Thyroid gland (tissue), 4 donors: Measurements from ENCODE around the gene POU2F3.

ENCODE experiments used
- POLR2A ChIP-seq, 2 donors: fragments of 450-650 bp; IDR thresholded peaks; one replicate each; pipeline ENCODE4 v1.6.1; 2017; ENCODE audit warnings: antibody characterized with exemption in 2 of 2, mild to moderate bottlenecking in 2 of 2, moderate library complexity in 1 of 2
- TF ChIP-seq, protein P1 (sequence below), 6 experiments: fragments of 200-600 bp in 3 of 6; fragments of 450-650 bp in 3 of 6; sonication (generic) in 3 of 6; IDR thresholded peaks; one replicate each; pipeline ENCODE4 v1.5.1; 2016 to 2019; ENCODE audit warnings: antibody characterized with exemption in 6 of 6, mild to moderate bottlenecking in 2 of 6, inconsistent platforms in 1 of 6, moderate library complexity in 1 of 6

DNA sequence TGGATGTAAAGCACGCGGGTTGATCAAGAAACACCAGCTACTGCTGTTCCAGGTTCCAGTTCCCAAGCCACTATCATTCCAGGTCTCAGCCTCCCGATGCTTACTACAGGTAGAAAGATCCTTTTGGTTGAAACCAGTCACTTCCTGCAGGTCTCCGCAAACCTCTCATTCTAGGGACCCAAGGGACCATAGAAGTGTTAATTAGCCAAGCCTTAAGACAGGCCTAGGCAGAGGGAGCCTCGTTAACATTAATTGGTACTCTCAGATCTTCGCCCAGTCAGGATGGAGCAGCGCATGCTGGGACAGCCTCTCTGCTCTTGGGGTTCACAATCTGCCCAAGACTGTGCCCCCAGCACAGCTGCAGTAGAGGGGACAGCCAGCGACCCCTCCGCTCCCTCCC lies 40.3 kb upstream of the POU2F3 start:
- no peak for TF ChIP-seq POLR2A (IDR thresholded peaks at IDR 0.05)
- TF ChIP-seq, protein P1, sequence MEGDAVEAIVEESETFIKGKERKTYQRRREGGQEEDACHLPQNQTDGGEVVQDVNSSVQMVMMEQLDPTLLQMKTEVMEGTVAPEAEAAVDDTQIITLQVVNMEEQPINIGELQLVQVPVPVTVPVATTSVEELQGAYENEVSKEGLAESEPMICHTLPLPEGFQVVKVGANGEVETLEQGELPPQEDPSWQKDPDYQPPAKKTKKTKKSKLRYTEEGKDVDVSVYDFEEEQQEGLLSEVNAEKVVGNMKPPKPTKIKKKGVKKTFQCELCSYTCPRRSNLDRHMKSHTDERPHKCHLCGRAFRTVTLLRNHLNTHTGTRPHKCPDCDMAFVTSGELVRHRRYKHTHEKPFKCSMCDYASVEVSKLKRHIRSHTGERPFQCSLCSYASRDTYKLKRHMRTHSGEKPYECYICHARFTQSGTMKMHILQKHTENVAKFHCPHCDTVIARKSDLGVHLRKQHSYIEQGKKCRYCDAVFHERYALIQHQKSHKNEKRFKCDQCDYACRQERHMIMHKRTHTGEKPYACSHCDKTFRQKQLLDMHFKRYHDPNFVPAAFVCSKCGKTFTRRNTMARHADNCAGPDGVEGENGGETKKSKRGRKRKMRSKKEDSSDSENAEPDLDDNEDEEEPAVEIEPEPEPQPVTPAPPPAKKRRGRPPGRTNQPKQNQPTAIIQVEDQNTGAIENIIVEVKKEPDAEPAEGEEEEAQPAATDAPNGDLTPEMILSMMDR (IDR thresholded peaks at IDR 0.05), result no peak
